ENCODE data around the gene AS3MT.

DNA sequence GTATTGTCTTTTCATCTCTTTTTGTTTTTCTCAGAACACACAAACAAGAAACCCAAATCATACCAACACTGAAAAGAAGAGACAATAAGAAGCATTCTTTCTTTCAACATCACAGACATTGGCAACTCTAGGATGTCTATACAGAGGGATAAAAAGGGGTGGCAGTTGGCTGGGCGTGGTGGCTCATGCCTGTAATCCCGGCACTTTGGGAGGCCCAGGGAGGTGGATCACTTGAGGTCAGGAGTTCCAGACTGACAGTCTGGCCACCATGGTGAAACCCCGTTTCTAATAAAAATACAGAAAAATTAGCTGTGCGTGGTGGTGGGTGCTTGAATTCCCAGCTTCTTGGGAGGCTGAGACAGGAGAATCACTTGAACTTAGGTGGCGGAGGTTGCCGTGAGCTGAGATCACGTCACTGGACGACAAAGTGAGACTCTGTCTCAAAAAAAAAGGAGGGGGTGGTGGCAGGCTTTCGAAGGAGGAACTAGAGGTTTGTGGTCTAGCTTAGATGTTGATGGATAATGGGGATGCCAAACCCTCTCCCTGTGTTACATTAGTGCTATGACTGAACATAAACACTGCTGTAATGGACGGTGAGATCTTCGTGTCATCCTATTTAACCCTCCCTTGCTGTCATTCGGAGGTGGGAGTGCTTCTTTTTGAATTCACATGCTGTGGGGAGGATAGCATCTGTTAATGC, 58.2 kb downstream of the AS3MT start:
- TF ChIP-seq, protein P1, sequence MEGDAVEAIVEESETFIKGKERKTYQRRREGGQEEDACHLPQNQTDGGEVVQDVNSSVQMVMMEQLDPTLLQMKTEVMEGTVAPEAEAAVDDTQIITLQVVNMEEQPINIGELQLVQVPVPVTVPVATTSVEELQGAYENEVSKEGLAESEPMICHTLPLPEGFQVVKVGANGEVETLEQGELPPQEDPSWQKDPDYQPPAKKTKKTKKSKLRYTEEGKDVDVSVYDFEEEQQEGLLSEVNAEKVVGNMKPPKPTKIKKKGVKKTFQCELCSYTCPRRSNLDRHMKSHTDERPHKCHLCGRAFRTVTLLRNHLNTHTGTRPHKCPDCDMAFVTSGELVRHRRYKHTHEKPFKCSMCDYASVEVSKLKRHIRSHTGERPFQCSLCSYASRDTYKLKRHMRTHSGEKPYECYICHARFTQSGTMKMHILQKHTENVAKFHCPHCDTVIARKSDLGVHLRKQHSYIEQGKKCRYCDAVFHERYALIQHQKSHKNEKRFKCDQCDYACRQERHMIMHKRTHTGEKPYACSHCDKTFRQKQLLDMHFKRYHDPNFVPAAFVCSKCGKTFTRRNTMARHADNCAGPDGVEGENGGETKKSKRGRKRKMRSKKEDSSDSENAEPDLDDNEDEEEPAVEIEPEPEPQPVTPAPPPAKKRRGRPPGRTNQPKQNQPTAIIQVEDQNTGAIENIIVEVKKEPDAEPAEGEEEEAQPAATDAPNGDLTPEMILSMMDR (IDR thresholded peaks at IDR 0.05 in 8 of 11, conservative IDR thresholded peaks at IDR 0.05 in 3 of 11): no peak
- TF ChIP-seq POLR2A (IDR thresholded peaks at IDR 0.05) (no peak), POLR2AphosphoS5 (IDR thresholded peaks at IDR 0.05) (no peak)

Data from spleen (tissue), 7 donors.